Esophagus muscularis mucosa (tissue), 4 donors: ENCODE results near the gene SLBP. TPM values are rescaled to one million over a fixed set of nuclear protein-coding genes. Genes with fewer than 3 reads are reported as not detected.

Source experiments
- DNase-seq: peaks from one replicate; pipeline ENCODE4 v3.0.0-alpha.2; 2017; ENCODE audit errors: extremely low spot score
- H3K27ac ChIP-seq, 4 donors: fragments of 200-600 bp; sonication (generic); replicated peaks in 1 of 4; 1 replicate in 3 of 4; 2 replicates in 1 of 4; pipeline ENCODE4 v1.5.1; 2016 to 2019; ENCODE audit warnings: mild to moderate bottlenecking in 1 of 4
- H3K27me3 ChIP-seq, 4 donors: fragments of 200-600 bp; sonication (generic); one replicate each; pipeline versions ENCODE4 v1.5.1 to v1.6.0; 2016 to 2019
- H3K36me3 ChIP-seq, 4 donors: fragments of 200-600 bp; sonication (generic); one replicate each; pipeline ENCODE4 v1.5.1; 2016 to 2019
- H3K4me1 ChIP-seq, 4 donors: fragments of 200-600 bp; sonication (generic); one replicate each; pipeline ENCODE4 v1.5.1; 2016 to 2019
- H3K4me3 ChIP-seq, 4 donors: fragments of 200-600 bp; sonication (generic); 1 replicate in 2 of 4; 2 replicates in 2 of 4; pipeline ENCODE4 v1.5.1; 2016 to 2019; ENCODE audit warnings: mild to moderate bottlenecking in 4 of 4, moderate library complexity in 1 of 4
- H3K9me3 ChIP-seq, 4 donors: fragments of 200-600 bp; sonication (generic); 1 replicate in 3 of 4; 2 replicates in 1 of 4; pipeline ENCODE4 v1.5.1; 2016 to 2019
- EP300 ChIP-seq: sonication (generic); formaldehyde crosslinking; IDR thresholded peaks from one replicate; pipeline ENCODE4 v1.6.1; 2017; ENCODE audit warnings: antibody characterized with exemption
- POLR2A ChIP-seq: fragments of 450-650 bp; IDR thresholded peaks from one replicate; pipeline ENCODE4 v1.6.1; 2017; ENCODE audit warnings: antibody characterized with exemption, moderate library complexity, mild to moderate bottlenecking, low read depth
- POLR2AphosphoS5 ChIP-seq, 2 donors: sonication (generic); formaldehyde crosslinking; IDR thresholded peaks; one replicate each; pipeline ENCODE4 v1.6.1; 2017; ENCODE audit warnings: antibody characterized with exemption in 2 of 2
- WGBS: methylation state at CpG from one replicate; pipeline ENCODE4 v1.1.5; 2018; 5-methylcytosine and 5-hydroxymethylcytosine counted together
- intact Hi-C: fragments of 100-400 bp; cut with DNase I; formaldehyde crosslinking; loops from one replicate; pipeline ENCODE4 v1.15.1; 2023
- total RNA-seq, 4 donors: library from RNA; depleted of rRNA; stranded (reverse); fragments of >200 nt; gene quantifications; one replicate each; pipeline versions ENCODE4 v1.1.0 to v1.2.1, GENCODE V29; 2016
- TF ChIP-seq, protein P1 (sequence below), 3 experiments: fragments of 200-600 bp in 2 of 3; fragments of 450-650 bp in 1 of 3; sonication (generic) in 2 of 3; IDR thresholded peaks; one replicate each; pipeline ENCODE4 v1.5.1; 2017 to 2019; ENCODE audit warnings: antibody characterized with exemption in 3 of 3, mild to moderate bottlenecking in 2 of 3, moderate library complexity in 1 of 3

The SLBP gene
- total RNA-seq, 4 donors from 2014 or later = 41.5 to 56.1 (median 45.5) TPM

GRCh38 chr4:1714303-1715001, 2.3 kb upstream of the SLBP start:
- 56% methylated on average over 9 of the region's 9 CpGs for WGBS
- intact Hi-C loops = no loop called here
- Histone ChIP-seq H3K4me1 (peaks cover 40 to 85% (median 68%) of the 10 kb centered on the region in 4 donors), H3K4me3 (no peak overlapping the region), H3K27me3 (no peaks in the 10 kb centered on the region), H3K27ac (peak overlapping the region; percentile 98 to 100 (median 98)), H3K9me3 (no peaks in the 10 kb centered on the region), H3K36me3 (peaks cover 20 to 42% (median 29%) of the 10 kb centered on the region in 4 donors)
- no peak for TF ChIP-seq POLR2A
- TF ChIP-seq, protein P1, sequence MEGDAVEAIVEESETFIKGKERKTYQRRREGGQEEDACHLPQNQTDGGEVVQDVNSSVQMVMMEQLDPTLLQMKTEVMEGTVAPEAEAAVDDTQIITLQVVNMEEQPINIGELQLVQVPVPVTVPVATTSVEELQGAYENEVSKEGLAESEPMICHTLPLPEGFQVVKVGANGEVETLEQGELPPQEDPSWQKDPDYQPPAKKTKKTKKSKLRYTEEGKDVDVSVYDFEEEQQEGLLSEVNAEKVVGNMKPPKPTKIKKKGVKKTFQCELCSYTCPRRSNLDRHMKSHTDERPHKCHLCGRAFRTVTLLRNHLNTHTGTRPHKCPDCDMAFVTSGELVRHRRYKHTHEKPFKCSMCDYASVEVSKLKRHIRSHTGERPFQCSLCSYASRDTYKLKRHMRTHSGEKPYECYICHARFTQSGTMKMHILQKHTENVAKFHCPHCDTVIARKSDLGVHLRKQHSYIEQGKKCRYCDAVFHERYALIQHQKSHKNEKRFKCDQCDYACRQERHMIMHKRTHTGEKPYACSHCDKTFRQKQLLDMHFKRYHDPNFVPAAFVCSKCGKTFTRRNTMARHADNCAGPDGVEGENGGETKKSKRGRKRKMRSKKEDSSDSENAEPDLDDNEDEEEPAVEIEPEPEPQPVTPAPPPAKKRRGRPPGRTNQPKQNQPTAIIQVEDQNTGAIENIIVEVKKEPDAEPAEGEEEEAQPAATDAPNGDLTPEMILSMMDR (IDR thresholded peaks at IDR 0.05) = no peak
- TF ChIP-seq EP300 = no peak
- TF ChIP-seq POLR2AphosphoS5 (IDR thresholded peaks at IDR 0.05) = no peak
- no peak for DNase-seq

DNA sequence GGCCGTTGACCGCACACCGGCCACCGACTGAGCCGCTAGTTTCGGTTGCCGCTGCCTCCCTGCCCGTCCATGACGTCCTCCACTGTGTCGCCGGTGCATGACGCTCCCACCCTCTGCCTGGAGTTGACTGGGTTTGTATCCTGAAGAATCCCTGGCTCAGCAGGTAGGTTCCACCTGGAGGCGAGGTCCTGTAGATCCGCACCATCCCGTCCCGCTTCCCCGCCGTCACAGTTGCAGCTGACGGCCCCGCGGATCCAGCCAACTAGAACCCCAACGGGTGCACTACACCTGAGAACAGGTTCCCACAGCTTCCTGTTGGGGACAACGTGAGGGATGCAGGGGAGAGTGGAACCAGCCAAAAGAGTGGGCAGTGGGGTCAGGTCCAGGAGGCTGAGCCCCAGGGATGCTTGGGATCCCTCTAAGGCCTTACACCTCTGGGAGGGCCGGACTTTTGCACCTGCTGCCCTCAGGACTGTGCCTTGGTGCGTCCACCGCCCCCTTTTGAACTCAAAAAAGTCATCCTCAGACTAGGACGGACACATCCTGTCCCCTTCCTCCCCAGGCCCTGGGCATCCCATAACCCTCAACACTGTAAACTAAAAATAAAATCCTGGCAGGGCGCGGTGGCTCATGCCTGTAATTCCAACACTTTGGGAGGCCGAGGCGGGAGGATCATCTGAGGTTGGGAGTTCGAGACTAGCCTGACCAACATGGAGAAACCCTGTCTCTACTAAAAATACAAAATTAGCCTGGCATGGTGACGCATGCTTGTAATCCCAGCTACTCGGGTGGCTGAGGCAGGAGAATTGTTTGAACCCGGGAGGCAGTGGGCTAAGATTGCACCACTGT, 1.1 kb upstream of the SLBP start:
- Histone ChIP-seq H3K27ac (peak overlapping the region; percentile 98 to 100 (median 98)), H3K9me3 (no peaks in the 10 kb centered on the region), H3K4me3 (peak overlapping the region; percentile 86 to 97 (median 92)), H3K36me3 (peaks cover 20 to 37% (median 25%) of the 10 kb centered on the region in 4 donors), H3K4me1 (peaks cover 28 to 82% (median 58%) of the 10 kb centered on the region in 4 donors), H3K27me3 (no peaks in the 10 kb centered on the region)
- no peak for TF ChIP-seq POLR2AphosphoS5 (IDR thresholded peaks at IDR 0.05)
- TF ChIP-seq, protein P1 (IDR thresholded peaks at IDR 0.05) = no peak
- DNase-seq = no peak
- 21% methylated on average over 34 of the region's 35 CpGs for WGBS
- intact Hi-C loops = no loop called here

GRCh38 chr4:1711571-1712215, 426 bp downstream of the SLBP start:
- H3K27ac ChIP-seq = peak overlapping the region; percentile 98 to 100 (median 98)
- TF ChIP-seq EP300 = no peak
- TF ChIP-seq POLR2AphosphoS5 (IDR thresholded peaks at IDR 0.05) = peak in 1 of 2 donors; percentile 72
- TF ChIP-seq POLR2A = no peak
- 0% methylated on average over 9 of the region's 85 CpGs for WGBS
- no peaks in the 10 kb centered on the region for H3K9me3 ChIP-seq
- peaks cover 4 to 26% (median 11%) of the 10 kb centered on the region in 4 donors for H3K36me3 ChIP-seq
- intact Hi-C loops = no loop called here
- H3K4me1 ChIP-seq = peaks cover 22 to 68% (median 50%) of the 10 kb centered on the region in 4 donors
- no peak for DNase-seq
- no peaks in the 10 kb centered on the region for H3K27me3 ChIP-seq
- H3K4me3 ChIP-seq = peak overlapping the region; percentile 86 to 97 (median 92)

DNA sequence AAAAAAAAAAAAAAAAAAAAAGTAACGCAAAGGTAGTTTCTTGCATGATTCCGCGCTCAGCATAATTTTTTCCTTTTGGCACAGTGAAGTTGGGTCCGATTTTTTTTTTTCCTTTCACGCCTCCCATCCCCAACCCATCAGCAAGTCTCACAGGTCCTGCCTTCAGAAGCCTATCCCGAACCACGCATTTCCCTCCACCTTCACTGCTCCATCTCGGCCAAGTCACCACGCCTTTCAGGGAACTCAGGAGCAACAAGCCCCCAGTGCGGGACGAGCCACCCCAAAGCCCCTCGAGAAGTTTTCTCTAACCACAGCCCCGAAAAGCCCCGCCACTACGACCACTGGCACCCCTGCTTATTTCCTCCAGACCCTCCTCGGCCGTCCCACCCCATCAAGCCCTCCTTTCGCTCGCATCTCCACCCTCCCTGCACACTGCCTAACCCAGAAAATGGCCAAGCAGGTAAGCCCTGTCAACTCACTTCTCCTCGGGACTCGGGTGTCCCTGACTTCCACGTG, 1.0 kb downstream of the SLBP start:
- TF ChIP-seq EP300 (no peak), POLR2AphosphoS5 (IDR thresholded peaks at IDR 0.05) (no peak), POLR2A (no peak)
- TF ChIP-seq, protein P1 (IDR thresholded peaks at IDR 0.05) = no peak
- H3K9me3 ChIP-seq = no peaks in the 10 kb centered on the region
- H3K4me3 ChIP-seq = peak overlapping the region; percentile 86 to 97 (median 92)
- peaks cover under 1 to 26% (median 11%) of the 10 kb centered on the region in 4 donors for H3K36me3 ChIP-seq
- 13% methylated on average over 22 of the region's 22 CpGs for WGBS
- intact Hi-C loops = no loop called here
- H3K27me3 ChIP-seq = no peaks in the 10 kb centered on the region
- peak overlapping the region; percentile 98 to 100 (median 98) for H3K27ac ChIP-seq
- peaks cover 22 to 62% (median 49%) of the 10 kb centered on the region in 4 donors for H3K4me1 ChIP-seq
- no peak for DNase-seq
